ENCODE data around the gene SATB2.

Gene SATB2

DNA sequence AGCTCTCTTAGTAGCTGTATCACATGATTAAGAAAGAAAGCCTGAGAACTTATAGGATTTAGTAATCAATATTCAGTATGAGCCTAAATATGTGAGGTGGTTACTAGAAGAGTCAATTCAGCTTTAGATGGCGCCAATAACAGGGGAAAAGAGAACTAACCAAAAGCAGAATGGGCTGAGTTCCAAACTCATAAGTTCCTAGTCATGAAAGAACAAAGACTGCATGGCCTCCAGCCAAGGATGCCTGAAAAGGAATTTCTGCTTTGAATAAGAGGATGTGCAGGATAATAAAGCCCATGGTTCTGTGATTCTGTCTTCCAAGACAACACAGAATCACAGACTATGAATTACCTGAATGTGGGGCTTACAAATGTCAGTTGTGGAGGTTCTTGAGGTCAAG, 196.5 kb downstream of the SATB2 start:
- TF ChIP-seq ZFX (IDR thresholded peaks at IDR 0.05; ENCODE audit: borderline replicate concordance) = no peak
- TF ChIP-seq, protein P1, sequence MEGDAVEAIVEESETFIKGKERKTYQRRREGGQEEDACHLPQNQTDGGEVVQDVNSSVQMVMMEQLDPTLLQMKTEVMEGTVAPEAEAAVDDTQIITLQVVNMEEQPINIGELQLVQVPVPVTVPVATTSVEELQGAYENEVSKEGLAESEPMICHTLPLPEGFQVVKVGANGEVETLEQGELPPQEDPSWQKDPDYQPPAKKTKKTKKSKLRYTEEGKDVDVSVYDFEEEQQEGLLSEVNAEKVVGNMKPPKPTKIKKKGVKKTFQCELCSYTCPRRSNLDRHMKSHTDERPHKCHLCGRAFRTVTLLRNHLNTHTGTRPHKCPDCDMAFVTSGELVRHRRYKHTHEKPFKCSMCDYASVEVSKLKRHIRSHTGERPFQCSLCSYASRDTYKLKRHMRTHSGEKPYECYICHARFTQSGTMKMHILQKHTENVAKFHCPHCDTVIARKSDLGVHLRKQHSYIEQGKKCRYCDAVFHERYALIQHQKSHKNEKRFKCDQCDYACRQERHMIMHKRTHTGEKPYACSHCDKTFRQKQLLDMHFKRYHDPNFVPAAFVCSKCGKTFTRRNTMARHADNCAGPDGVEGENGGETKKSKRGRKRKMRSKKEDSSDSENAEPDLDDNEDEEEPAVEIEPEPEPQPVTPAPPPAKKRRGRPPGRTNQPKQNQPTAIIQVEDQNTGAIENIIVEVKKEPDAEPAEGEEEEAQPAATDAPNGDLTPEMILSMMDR (IDR thresholded peaks at IDR 0.05) = no peak
- no peak overlapping the region for H3K27ac ChIP-seq

DNA sequence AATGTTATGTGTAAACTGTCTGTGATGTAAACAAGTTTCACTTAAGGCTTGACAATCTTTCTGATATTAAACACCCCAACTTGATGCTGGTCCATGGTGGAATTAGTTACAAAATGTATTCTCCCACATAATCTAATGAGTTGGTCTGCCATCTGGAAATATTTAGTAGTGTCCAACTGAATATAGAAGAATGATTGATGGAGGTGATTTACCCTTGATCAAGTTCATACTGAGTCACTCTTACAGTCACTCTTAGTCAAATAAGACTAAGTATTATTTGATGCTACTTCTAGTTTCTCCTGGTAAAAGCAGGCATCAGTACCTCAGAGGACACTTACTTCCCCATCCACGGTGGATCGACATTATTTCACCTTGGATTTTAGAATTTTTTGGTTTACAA, 198.1 kb downstream of the SATB2 start:
- TF ChIP-seq, protein P1 (IDR thresholded peaks at IDR 0.05) = no peak
- TF ChIP-seq ZFX (IDR thresholded peaks at IDR 0.05; ENCODE audit: borderline replicate concordance) = no peak

GRCh38 chr2:199258291-199258690, 199.4 kb downstream of the SATB2 start:
- no peak overlapping the region for H3K27ac ChIP-seq
- TF ChIP-seq, protein P1 (IDR thresholded peaks at IDR 0.05) = peak; percentile 31; the same call in 1 of the 2 replicates
- no peak for TF ChIP-seq ZFX (IDR thresholded peaks at IDR 0.05; ENCODE audit: borderline replicate concordance)

More for the DNA sequence above, 198.1 kb downstream of the SATB2 start:
- H3K27ac ChIP-seq = no peak overlapping the region

- H3K27ac ChIP-seq = no peak overlapping the region
These were observed 200.2 kb downstream of the SATB2 start for GRCh38 chr2:199257261-199258224.

DNA sequence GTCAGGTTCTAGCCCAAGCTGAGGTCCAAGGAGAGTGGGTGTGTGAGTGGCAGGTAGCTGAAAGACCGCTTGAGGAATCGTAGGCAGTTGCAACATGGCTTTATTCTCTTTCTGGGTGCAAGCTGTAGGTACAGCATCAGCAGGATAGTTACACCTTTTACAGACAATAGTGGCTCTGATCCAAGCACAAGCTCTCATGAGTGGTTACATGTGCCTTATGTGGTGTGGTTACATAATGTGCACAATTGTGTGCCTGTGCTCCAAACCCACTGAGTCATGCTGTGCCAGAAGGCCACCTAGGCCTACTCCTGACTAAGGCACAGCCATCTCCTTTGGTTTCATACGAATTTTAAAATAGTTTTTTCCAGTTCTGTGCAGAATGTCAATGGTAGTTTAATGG, 227.6 kb downstream of the SATB2 start:
- TF ChIP-seq ZFX (IDR thresholded peaks at IDR 0.05; ENCODE audit: borderline replicate concordance) = no peak
- TF ChIP-seq, protein P1 (IDR thresholded peaks at IDR 0.05) = no peak
- H3K27ac ChIP-seq = no peak overlapping the region

More at GRCh38 chr2:199257261-199258224, 200.2 kb downstream of the SATB2 start:
- no peak for TF ChIP-seq ZFX (IDR thresholded peaks at IDR 0.05; ENCODE audit: borderline replicate concordance)
- TF ChIP-seq, protein P1 (IDR thresholded peaks at IDR 0.05) = no peak

DNA sequence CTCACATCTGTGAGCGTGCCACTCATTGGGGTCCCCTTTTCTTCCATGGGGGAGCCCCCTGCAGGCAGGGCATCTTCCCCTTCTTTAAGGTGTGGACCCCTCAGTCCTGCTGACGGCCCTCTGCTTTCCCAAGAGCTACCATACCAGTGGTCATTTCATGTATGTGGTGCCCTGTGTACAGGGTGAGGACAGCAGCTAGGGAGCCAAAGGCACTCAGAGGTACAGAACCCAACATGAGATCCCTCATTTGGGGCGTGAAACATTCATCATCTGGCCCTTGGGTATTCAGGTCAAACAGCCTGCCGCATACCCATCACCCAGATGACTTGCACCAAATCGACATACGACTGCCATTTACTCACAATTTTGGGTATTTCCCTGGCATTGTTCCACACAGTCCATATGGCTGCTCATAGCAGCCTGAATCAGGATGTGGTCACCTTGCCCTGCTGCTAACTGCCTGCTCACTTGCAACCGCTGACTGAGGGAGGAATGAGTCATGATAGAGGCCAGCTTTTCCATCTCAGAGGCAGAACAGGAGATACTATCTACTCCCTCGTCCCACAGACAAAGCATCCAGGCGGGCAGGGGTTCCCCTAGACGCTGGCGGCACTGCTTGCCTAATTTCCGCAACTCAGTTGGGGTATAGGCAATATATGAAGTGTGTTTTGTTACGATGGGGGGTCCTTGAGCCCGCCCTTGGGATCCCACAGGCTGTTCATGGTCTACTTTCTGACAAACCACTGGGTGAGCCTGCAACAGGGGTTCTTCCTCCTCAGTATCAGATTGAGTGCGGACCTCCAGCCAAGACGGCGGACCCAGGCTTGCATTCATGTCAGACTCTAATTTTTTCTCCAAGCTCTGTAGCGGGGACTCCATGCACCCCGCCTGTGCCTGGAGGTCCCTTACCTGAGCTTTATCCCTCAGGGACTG, 228.6 kb downstream of the SATB2 start:
- TF ChIP-seq, protein P1 (IDR thresholded peaks at IDR 0.05) = no peak
- TF ChIP-seq ZFX (IDR thresholded peaks at IDR 0.05; ENCODE audit: borderline replicate concordance) = no peak
- H3K27ac ChIP-seq = no peak overlapping the region
